Measurements from ENCODE around the gene C15orf39. TPM values are rescaled to one million over a fixed set of nuclear protein-coding genes. Genes with fewer than 3 reads are reported as not detected.

Gene C15orf39
- total and polyA plus RNA-seq, 9 of the 15 experiments (the other 6 are each of a cell fraction or from before 2014, with no cell fraction given) = 0.31 to 29.8 (median 4.4) TPM

DNA sequence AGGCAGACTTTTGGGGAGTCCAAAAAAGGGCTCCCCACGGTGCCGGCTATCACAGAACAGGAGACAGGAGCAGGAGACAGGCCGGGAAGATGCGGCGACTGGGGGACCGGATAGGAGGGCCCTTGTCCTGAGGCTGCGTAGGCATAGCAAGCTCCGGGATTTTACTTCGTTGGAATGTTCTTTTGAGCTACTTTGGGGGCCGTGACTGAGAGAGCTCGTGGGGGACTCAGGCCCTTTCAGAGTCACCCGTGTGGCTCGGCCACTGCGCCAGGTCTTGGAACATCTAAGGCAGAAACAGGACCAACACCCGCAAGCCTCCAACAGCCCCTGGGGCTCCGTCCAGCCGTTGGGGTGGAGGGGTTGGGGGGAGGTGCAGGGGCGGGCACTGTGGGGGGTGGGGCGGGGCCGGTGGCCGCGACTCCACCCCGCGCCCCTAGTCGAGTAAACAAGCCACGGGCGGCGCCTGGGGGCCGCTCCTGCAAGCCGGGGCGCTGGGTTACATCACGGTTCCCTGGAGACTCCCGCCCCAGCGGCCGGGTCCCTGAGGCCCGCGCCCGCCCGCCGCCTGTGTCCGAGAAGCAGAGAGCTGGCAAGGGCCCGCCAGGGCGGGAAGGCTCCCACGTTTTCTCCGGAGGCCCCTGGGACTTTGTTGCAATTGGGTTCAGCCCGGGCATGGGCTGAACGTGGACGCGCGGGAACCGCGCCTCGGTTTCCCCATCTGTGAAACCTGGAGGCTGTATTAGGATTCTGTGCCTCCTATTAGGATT lies 23.3 kb upstream of the C15orf39 start (continued):
- TF ChIP-seq, protein P1, sequence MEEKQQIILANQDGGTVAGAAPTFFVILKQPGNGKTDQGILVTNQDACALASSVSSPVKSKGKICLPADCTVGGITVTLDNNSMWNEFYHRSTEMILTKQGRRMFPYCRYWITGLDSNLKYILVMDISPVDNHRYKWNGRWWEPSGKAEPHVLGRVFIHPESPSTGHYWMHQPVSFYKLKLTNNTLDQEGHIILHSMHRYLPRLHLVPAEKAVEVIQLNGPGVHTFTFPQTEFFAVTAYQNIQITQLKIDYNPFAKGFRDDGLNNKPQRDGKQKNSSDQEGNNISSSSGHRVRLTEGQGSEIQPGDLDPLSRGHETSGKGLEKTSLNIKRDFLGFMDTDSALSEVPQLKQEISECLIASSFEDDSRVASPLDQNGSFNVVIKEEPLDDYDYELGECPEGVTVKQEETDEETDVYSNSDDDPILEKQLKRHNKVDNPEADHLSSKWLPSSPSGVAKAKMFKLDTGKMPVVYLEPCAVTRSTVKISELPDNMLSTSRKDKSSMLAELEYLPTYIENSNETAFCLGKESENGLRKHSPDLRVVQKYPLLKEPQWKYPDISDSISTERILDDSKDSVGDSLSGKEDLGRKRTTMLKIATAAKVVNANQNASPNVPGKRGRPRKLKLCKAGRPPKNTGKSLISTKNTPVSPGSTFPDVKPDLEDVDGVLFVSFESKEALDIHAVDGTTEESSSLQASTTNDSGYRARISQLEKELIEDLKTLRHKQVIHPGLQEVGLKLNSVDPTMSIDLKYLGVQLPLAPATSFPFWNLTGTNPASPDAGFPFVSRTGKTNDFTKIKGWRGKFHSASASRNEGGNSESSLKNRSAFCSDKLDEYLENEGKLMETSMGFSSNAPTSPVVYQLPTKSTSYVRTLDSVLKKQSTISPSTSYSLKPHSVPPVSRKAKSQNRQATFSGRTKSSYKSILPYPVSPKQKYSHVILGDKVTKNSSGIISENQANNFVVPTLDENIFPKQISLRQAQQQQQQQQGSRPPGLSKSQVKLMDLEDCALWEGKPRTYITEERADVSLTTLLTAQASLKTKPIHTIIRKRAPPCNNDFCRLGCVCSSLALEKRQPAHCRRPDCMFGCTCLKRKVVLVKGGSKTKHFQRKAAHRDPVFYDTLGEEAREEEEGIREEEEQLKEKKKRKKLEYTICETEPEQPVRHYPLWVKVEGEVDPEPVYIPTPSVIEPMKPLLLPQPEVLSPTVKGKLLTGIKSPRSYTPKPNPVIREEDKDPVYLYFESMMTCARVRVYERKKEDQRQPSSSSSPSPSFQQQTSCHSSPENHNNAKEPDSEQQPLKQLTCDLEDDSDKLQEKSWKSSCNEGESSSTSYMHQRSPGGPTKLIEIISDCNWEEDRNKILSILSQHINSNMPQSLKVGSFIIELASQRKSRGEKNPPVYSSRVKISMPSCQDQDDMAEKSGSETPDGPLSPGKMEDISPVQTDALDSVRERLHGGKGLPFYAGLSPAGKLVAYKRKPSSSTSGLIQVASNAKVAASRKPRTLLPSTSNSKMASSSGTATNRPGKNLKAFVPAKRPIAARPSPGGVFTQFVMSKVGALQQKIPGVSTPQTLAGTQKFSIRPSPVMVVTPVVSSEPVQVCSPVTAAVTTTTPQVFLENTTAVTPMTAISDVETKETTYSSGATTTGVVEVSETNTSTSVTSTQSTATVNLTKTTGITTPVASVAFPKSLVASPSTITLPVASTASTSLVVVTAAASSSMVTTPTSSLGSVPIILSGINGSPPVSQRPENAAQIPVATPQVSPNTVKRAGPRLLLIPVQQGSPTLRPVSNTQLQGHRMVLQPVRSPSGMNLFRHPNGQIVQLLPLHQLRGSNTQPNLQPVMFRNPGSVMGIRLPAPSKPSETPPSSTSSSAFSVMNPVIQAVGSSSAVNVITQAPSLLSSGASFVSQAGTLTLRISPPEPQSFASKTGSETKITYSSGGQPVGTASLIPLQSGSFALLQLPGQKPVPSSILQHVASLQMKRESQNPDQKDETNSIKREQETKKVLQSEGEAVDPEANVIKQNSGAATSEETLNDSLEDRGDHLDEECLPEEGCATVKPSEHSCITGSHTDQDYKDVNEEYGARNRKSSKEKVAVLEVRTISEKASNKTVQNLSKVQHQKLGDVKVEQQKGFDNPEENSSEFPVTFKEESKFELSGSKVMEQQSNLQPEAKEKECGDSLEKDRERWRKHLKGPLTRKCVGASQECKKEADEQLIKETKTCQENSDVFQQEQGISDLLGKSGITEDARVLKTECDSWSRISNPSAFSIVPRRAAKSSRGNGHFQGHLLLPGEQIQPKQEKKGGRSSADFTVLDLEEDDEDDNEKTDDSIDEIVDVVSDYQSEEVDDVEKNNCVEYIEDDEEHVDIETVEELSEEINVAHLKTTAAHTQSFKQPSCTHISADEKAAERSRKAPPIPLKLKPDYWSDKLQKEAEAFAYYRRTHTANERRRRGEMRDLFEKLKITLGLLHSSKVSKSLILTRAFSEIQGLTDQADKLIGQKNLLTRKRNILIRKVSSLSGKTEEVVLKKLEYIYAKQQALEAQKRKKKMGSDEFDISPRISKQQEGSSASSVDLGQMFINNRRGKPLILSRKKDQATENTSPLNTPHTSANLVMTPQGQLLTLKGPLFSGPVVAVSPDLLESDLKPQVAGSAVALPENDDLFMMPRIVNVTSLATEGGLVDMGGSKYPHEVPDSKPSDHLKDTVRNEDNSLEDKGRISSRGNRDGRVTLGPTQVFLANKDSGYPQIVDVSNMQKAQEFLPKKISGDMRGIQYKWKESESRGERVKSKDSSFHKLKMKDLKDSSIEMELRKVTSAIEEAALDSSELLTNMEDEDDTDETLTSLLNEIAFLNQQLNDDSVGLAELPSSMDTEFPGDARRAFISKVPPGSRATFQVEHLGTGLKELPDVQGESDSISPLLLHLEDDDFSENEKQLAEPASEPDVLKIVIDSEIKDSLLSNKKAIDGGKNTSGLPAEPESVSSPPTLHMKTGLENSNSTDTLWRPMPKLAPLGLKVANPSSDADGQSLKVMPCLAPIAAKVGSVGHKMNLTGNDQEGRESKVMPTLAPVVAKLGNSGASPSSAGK (IDR thresholded peaks at IDR 0.05) = peak; percentile 36; the same call in 1 of the 2 replicates
- TF ChIP-seq ZNF778 (CRISPR knock-in tag; IDR thresholded peaks at IDR 0.05) (no peak), NFXL1 (CRISPR knock-in tag; IDR thresholded peaks at IDR 0.05) (no peak), POLR2B (IDR thresholded peaks at IDR 0.05; ENCODE audit: low read depth, partially characterized antibody) (no peak), MXI1 (IDR thresholded peaks at IDR 0.05; ENCODE audit: low read depth, low read length) (no peak), NFIC (IDR thresholded peaks at IDR 0.05) (no peak), ZNF134 (CRISPR knock-in tag; conservative IDR thresholded peaks at IDR 0.05) (no peak), ZBTB1 (CRISPR knock-in tag; IDR thresholded peaks at IDR 0.05; ENCODE audit: borderline replicate concordance, low read depth) (no peak), KDM1A (IDR thresholded peaks at IDR 0.05) (no peak)
- TF ChIP-seq, protein P2, sequence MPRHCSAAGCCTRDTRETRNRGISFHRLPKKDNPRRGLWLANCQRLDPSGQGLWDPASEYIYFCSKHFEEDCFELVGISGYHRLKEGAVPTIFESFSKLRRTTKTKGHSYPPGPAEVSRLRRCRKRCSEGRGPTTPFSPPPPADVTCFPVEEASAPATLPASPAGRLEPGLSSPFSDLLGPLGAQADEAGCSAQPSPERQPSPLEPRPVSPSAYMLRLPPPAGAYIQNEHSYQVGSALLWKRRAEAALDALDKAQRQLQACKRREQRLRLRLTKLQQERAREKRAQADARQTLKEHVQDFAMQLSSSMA (CRISPR knock-in tag; IDR thresholded peaks at IDR 0.05) = no peak
- TF ChIP-seq, protein P3, sequence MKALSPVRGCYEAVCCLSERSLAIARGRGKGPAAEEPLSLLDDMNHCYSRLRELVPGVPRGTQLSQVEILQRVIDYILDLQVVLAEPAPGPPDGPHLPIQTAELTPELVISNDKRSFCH (CRISPR knock-in tag; IDR thresholded peaks at IDR 0.05) = no peak
- TF ChIP-seq, protein P3 (tag; IDR thresholded peaks at IDR 0.05) = no peak
- TF ChIP-seq, protein P4, sequence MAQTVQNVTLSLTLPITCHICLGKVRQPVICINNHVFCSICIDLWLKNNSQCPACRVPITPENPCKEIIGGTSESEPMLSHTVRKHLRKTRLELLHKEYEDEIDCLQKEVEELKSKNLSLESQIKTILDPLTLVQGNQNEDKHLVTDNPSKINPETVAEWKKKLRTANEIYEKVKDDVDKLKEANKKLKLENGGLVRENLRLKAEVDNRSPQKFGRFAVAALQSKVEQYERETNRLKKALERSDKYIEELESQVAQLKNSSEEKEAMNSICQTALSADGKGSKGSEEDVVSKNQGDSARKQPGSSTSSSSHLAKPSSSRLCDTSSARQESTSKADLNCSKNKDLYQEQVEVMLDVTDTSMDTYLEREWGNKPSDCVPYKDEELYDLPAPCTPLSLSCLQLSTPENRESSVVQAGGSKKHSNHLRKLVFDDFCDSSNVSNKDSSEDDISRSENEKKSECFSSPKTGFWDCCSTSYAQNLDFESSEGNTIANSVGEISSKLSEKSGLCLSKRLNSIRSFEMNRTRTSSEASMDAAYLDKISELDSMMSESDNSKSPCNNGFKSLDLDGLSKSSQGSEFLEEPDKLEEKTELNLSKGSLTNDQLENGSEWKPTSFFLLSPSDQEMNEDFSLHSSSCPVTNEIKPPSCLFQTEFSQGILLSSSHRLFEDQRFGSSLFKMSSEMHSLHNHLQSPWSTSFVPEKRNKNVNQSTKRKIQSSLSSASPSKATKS (CRISPR knock-in tag; IDR thresholded peaks at IDR 0.05) = no peak
